GM21390 (cell line): Measurements from ENCODE around the gene KCND2.
"Not testable (repeated sequence)": the region's sequence is repeated elsewhere in the genome, so short reads cannot be mapped to it uniquely, and the experiment has no call there.

Experiments used
- ATAC-seq: cut with Tn5 transposase; IDR thresholded peaks from one replicate; pipeline ENCODE4 v1.9.1; 2021; ENCODE audit not compliant: unreplicated experiment

Gene KCND2

DNA sequence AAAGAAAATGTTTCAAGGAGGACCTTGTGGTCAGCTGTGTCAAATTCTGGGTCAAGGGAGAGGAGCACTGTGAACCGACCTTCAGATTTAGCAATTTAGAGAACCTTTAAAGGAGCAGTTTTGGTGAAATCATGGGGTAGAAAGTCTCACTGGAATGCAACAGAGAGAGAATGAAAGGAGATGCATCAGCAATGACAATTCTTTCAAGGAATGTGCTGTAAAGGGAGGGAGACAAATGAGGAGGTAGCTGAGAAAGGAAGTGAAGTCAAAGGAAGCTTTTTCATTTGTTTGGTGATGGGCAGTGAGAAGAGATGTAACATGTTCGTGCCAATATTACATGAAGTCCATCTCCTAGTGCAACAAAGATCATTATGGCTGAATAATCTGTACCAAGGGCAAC, 418.9 kb downstream of the KCND2 start:
- no peak for ATAC-seq

DNA sequence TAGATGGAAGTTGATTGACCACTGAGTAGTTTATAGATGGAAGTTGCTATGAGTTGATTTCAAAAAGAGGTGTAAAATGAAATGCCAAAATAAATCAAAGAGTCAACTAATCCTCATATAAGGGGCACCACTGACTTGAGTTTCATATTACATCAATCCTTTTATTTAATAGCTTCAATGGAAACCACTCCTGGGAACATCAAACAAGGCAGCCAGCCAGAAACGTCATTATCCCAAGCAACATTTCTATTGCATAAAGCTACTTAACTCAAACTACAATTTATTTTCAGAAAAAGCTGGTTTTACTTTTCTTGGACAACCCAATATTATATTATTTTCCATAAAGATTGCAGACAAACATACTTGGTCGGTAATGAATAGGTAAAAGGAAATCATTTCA, 422.9 kb downstream of the KCND2 start:
- ATAC-seq, result no peak

DNA sequence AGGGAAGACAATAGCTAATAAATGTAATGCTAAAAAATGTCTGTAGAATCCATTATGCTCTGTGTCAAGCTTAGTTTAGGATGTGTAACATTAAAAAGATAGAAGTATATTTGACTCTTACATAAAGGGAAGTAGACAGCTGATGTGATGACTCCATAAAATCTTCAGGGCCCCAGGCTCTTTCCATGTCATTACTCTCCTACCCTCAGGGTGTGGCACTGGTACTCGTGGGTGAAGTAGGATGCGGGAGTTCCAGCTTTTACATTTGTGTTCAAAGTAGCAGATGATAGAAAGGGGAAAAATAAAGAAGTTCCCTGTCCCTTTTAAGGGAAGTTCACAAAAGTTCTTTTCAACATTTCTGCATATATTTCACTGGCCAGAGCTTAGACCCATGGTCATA, 427.8 kb downstream of the KCND2 start:
- ATAC-seq, result no peak

DNA sequence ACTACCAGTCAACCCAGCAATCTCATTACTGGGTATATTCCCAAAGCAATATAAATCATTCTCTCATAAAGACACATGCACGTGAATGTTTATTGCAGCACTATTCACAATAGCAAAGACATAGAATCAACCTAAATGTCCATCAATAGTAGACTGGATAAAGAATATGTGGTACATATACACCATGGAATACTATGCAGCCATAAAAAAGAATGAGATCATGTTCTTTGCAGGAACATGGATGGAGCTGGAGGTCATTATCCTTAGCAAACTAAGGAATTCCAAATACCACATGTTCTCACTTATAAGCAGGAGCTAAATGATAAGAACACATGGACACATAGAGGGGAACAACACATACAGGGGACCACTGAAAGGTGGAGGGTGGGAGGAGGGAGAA, 429.4 kb downstream of the KCND2 start:
- ATAC-seq, result not testable (repeated sequence)

DNA sequence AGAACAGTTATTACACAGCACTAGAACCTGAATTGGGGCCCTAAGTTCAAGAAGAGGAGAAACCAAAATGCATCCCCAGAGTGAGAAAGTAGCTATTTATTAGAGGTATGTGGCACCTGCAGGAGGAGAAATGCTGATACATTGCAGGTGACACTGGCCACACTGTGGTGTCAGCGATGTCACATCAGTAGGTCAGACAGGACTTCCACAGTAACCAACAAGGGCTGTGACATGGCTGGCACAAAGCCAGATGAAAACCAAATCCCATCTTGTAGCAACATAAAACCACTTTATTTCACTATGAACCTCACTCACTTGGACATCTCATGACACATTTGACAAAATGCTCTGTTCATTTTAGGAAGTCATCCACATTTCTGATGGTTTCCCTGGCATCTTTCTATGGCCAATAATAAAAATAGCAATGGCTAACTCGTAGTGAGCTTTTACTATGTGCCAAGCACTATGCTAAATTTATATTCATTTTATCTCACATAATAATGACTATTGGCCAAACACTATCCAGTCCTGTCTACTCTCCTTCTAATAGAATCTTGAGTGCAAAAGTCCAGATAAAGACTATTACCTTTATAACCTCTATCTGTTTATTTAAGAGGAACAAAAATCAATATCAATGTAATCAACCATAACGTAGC, 430.7 kb downstream of the KCND2 start:
- no peak for ATAC-seq

DNA sequence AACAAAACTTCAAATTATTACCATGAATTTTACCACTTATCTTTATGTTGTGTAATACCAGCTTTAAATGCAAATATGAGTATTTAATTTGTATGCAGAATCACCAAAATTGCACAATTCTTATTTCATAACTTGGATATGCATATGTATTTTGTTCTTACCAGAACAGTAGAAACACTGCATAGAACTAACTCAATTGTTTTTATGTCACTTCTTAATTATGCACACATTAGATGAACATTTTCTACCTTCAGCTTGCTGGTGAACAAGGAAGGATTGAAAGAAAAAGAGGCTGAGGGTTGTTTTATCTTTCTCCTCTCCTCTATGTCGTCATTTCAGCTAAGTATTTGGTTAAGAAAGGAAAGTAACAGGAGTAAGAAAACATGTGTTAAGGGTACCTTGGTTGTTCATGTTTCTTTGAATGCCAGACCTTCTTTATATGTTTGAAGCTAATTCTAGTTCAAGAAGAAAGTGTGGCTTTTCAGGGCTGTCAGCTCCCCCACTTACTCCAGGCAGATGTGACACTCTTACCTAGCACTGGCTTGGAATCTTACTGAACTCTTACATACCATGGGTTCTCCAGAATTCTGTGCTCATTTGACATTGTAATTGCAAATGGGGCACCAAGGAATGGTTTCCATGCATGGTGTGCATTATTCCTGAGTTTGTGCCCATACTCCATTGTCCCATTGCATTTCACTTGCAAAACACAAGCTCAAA, 436.4 kb downstream of the KCND2 start:
- ATAC-seq, result no peak

DNA sequence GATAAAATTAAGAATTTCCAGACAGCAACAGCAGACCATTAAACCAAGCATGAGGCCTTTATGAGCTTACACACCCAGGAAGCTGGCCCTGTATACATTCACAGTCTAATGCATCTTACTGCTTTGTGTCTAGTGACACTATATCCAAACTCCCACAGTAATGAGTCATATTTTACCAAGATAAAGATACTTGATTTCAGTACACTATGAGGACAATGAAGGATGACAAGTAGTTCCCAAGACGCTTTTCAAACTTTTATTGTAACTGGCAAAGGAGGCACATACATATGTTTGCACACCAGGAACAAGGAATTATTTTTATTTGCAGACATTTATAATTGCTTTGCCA, 437.0 kb downstream of the KCND2 start:
- ATAC-seq, result no peak

DNA sequence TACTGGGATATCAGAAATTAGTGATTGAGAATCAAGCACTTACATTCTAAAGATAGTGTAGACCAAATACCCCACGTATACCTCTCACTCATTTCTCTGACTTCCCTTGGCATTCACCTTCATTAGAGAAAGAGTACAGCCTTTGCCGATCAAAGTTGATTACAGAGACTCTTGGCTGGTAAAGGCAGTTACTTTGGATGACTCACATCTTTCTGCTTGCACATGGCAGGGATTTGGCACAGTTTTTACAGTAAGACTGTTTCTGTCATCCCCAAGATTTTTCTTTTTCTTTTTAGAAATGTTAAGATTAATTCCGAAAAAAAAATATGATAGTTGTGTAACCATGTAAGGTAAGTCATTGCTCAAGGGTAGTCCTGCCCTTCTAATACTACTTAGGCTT, 442.0 kb downstream of the KCND2 start:
- ATAC-seq, result no peak

DNA sequence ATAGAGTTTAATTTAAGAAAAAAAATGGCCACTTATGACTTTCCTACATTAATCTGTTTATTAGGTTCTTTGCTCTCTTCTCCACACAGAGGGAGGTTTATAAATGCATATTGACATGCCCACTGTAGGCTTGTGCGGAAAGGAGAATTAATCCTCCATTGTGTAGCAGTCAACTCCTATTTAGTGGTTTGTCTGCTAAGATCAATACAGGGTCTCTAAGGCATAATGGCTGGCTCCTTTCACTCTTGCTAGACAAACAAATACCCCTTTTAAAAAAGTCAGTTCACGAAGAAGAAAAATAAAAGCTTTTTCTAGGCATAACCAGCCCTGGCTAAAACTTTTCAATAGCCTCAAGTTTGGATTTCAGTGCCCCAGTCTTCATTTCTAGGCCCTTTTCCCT, 443.3 kb downstream of the KCND2 start:
- no peak for ATAC-seq

DNA sequence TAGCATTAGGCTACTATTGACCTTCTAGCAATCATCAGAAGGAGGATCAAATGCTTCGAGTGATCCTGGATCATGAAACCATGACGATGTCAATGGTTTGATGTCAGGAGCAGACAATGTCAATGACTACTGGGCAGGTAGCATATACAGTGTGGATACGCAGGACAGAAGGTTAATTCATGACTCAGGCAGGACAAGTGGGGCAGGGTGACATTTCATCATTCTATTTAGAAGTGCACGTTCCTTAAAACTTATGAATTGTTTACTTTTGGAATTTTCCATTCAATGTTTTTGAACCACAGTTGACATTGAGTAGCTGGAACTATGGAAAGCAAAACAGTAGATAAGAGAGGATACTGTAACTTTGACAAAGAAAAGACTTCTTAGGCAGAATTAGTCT, 444.2 kb downstream of the KCND2 start:
- no peak for ATAC-seq

DNA sequence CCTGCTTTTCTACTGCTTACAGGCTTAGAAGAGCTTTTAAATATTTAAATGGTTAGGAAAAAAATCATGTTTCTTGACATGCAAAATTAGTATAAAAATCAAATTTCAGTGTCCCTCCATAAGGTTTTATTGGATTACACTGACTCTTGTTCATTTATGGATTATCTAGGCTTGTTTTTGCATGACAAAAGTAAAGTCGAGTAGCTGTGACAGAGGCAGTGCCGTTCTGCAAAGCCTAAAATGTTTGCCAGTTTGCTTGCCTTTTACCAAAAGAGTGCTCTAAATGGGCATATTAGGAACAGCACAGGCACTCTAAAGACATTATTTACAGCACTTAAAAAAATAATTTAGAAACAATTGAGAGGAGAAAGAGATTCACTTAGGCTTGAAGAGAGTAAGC, 445.4 kb downstream of the KCND2 start:
- no peak for ATAC-seq

DNA sequence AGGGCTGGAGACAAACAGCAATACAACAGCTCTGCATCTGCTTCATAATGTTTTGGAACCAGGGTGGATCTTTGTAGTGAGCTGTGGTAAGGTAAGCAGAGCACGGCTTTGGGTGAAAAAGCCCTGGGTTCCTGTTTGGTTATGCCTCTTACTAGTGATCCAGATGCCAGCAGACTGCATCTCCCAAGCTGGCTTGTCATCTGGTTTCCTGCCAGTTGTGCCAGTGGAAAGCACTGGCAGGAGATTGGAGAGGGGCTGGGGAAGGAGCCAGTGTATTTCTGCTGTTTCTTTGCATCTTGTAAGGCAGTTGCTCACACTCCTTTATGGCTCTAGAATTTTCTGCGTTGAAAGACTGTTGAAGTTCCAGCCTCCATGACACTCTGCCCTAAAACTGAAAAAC, 447.3 kb downstream of the KCND2 start:
- no peak for ATAC-seq

DNA sequence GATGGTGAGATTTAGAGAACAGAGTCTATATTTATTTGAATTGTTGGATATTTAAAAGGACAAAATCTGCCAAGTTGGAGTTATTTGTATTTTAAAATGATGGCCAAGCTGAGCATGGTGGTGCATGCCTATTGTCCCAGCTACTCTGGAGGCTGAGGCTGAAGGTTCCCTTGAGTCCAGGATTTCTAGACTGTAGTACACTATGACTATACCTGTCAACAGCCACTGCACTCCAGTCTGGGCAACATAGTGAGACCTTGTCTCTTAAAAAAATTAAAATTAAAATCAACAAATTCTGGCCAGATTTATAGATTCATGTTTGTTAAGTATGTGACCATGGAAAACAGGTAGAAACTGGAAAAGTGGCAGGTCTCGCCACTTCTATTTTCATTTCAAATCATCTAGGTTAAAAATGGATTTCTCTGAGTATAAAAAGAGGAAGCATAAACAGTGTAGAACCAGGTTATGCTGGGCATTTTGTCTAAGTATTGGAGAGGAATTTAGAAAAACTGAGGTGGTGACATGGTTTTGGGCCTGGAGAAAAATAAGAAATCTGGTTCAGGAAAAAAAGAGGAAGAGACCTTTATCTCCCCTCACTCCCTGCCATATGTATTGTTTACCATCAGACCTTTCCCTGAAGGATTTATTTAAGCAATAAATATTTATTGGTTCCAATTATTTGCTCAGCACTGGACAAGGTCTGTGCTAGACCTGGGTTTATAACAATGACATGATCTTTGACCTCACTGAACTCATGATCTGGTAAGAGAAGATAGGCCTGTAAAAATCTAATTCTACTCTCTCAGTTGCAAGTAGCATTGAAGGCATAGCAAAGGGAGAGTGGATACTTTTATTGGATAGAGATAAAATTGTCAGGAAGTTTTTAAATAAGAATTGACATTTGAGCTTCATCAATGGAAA, 450.8 kb downstream of the KCND2 start:
- ATAC-seq, result no peak

DNA sequence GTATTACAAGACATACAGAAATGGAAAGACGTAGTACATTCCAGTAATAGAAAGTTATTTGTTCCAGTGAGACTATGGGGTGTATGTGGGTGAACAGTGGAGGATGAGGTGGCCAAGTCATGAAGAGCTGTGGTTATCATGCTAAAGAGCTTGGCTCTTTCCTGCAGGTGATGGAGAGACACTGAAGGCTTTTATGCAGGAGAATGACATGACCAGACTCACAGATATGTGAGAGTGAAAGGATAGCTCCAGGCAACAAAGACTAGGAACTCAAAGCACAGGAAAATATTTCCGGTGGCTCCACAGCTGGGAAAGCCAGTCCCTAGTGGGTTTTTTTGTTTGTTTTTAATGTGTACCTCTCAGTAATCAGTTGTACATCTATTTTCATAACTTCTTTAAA, 451.5 kb downstream of the KCND2 start:
- no peak for ATAC-seq

DNA sequence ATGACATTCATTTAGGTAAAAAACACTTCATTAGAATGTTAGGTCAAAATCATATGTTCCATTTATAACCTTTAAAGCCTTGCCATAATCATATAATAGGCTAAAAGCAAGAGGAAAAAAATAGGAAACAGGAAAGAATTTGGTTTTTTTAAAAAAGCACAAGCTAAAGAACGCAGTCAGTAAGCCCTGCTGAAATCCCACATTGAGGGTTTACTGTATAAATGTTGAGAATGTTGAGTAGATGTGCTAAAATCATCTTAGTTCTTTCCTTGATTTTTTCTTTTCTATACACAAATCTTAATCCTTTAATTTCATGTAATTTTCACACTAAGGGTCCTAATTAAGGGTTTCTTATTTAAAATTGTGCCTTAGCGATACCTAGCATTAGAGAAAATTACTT, 452.0 kb downstream of the KCND2 start:
- ATAC-seq, result no peak

DNA sequence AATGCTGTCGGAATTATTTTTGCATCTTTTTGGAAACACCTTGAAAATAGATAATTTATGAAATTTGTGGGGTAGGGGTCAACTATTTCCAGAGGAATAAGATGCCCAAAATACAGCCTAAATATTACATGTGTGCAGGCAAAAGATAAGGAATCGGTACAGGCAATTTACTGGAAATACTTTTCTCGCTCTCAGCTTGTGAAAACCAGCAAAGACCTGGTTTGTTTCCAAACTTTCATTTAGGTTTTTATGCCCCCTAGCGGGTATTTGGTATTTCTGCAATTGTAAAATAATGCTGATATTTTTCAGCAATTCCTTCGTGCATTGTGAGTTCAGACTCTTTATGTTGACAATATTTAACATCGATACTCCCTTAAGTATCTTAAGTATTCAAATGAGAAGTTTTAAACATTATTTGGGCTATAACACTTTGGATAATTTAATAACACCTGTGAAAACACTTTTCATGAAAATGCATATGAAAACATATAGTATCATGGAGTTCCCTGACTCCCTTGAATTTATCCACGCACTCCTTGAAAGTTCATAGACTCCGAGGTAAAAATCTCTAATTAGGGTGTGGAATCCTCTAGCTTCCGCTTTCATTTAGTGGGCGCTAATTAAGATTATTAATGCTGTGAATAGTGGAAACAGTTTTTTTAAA, 452.5 kb downstream of the KCND2 start:
- peak; percentile 43 for ATAC-seq

DNA sequence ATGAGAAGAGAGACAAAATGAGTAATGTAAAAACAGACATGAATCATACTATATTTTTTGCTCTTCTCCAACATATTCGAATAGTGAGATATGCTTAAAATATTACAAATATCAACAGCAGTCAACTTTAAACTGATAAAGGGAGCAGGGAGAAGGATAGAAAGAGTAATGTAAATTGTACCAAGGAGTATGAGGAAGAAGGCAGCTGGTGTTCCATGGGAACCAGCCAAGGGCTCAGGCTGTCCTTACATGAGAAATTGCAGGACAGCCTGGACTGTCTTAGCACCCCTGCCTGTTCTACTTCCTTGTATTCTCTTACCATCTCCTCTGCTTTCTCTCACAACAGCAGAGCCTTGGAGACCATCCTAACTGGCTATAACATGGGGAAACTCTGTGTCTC, 456.3 kb downstream of the KCND2 start:
- no peak for ATAC-seq

DNA sequence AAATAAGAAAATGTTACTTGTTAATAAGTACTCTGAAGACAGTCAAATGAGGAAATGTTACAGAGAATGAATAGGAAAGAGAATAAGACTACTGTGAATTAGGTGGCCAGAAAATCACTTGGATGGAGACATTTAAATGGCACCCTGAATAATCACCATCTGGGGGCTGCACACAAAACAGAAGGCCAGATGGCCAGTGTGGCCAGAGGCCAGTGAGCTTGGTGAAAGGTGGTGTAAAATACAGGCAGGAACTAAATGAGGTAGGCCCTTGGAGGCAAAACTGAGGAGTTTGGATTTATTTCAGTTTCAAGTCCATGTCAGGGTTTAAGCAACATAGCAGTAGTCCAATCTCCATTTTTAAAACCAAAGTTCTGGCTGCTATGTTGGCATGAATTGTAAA, 458.3 kb downstream of the KCND2 start:
- ATAC-seq, result no peak

DNA sequence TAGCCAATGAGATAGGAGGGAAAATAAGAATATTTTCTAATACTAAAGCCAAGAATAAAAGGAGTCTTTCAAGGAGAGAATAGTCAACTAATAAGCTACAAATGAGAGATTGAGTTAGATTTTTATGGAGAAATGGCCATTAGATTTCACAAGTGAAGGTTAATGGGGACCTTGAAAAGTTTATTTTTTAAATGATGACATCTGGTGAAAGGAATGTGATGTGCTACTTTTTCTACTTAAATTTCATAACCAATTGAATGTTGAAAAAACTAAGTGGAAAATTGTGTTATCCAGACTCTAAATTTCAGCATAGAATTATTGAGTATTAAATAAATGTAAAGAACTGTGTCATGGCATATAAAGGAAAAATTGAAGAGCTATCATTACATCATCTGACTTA, 459.3 kb downstream of the KCND2 start:
- ATAC-seq, result no peak

DNA sequence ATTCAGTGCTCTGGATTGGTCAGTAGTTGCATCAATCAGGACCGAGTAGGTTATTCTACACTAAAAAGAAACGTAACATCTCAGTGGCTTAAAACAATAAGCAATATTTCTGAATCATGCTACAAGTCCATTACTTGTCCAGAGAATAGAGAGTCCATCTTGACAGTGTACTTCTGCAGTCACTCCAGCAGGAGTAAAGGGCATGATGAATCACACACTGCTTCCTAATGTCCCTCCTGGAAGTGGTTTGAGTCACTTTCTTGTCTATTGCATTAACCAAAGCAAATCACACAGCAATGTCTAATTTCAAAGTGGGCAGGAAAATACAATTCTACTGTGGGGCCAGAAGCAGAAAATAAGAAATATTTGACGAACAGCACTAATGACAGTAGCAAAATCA, 460.2 kb downstream of the KCND2 start:
- no peak for ATAC-seq

DNA sequence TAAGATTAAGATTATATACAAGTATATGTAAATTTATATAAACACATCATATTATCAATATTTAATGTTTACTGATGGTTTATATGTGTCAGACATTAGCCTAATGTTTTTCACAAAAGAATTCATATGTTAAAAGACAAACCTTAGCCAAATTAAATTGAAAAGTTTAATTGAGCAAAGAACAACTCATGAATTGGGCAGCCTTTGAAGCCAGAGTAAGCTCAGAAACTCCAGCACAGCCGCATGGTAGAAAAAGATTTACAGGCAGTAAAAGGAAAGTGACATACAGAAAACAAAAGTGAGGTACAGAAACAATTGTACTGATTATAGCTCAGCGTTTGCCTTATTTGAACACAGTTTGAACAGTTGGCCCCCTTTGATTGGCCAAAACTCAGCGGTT, 460.9 kb downstream of the KCND2 start:
- no peak for ATAC-seq

DNA sequence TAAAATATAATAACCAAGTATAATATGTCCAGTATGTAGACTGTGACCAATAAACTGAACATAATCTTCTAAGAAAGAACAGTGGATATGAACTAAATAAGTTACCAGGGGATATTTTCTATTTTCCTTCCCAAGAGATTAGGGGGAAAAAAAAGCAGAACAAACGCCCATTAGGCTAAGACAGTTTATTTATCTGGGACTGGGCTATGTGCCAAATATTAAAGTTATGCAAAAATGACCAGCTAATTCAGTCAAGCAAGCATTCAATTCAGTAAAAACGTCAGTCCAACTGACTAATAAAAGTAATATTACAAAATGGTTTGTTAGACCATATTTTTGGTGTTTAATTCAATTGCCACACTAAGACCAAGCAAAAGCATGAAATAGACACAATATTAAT, 462.8 kb downstream of the KCND2 start:
- no peak for ATAC-seq
